ENCODE results near the gene NANP. TPM values are rescaled to one million over a fixed set of nuclear protein-coding genes. Genes with fewer than 3 reads are reported as not detected.

The NANP gene
- total and polyA plus RNA-seq, 2 of the 13 experiments (the other 11 are each of a cell fraction or from before 2014, with no cell fraction given), result 8.9 to 21.5 TPM

DNA sequence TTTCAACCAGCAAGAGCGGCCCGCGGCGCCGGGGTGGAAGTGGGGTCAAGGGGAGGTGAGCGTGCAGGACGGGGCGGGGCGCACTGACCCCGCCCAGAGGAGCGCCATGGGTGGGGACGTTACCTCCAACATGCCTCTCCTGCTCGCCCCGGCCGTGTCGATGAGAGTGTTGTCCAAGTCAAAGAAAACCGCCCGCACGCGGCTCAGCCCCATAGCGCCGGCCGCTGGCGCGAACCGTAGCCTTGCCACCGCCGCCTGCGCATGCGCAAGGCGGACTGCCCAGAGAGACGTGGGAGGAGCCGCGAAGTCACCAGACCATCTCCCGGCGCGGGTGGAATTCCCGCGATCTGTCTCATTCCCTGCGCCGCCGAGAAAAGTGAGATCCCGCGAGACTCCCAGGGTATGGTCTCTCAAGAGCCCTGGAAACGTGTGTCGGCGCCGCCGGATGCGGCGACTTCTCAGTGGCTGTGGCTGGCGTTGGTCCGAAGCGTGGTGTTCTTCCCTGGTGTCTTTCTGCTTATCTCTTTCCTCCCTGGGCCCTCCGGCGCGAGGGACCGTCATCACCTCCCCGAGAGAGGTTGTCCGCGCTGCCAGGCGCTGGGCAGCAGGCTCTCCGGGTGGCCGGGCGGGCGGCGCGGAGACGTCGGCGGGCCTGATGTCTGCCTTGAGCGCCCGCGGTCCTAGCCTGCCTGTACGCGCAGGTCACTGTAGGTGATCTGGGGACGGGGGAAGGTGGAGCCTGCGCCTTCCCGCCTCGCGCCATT is at the start of gene NANP (continued):
- TF ChIP-seq MAZ (IDR thresholded peaks at IDR 0.05; ENCODE audit: borderline replicate concordance, low read depth, low read length), result no peak; the same call in 1 of the 2 replicates
- peak; percentile 62 for TF ChIP-seq MAZ (CRISPR knock-in tag; IDR thresholded peaks at IDR 0.05; ENCODE audit: low read depth)
- TF ChIP-seq TMF1 (CRISPR knock-in tag; IDR thresholded peaks at IDR 0.05; ENCODE audit: low read depth), result peak; percentile 89; the same call in 1 of the 2 replicates
- peak; percentile 99 for TF ChIP-seq EEA1 (CRISPR knock-in tag; IDR thresholded peaks at IDR 0.05; ENCODE audit: borderline replicate concordance)
- peak; percentile 97 for TF ChIP-seq SRSF4 (IDR thresholded peaks at IDR 0.05; ENCODE audit: low read depth, low read length, poor library complexity, severe bottlenecking)
- peak; percentile 11; the same call in 1 of the 2 replicates for TF ChIP-seq NCOR1 (IDR thresholded peaks at IDR 0.05; ENCODE audit: borderline replicate concordance, low read length)
- peak; percentile 97 for TF ChIP-seq SRY (CRISPR knock-in tag; IDR thresholded peaks at IDR 0.05)
- no peak for TF ChIP-seq EZH2 (conservative IDR thresholded peaks at IDR 0.05; ENCODE audit: low read depth, low read length)
- TF ChIP-seq, protein P1, sequence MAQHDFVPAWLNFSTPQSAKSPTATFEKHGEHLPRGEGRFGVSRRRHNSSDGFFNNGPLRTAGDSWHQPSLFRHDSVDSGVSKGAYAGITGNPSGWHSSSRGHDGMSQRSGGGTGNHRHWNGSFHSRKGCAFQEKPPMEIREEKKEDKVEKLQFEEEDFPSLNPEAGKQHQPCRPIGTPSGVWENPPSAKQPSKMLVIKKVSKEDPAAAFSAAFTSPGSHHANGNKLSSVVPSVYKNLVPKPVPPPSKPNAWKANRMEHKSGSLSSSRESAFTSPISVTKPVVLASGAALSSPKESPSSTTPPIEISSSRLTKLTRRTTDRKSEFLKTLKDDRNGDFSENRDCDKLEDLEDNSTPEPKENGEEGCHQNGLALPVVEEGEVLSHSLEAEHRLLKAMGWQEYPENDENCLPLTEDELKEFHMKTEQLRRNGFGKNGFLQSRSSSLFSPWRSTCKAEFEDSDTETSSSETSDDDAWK (CRISPR knock-in tag; IDR thresholded peaks at IDR 0.05), result no peak
- TF ChIP-seq, protein P2, sequence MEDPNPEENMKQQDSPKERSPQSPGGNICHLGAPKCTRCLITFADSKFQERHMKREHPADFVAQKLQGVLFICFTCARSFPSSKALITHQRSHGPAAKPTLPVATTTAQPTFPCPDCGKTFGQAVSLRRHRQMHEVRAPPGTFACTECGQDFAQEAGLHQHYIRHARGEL (CRISPR knock-in tag; IDR thresholded peaks at IDR 0.05), result peak; percentile 91; the same call in 1 of the 2 replicates
- peak; percentile 99 for TF ChIP-seq SNAI1 (CRISPR knock-in tag; IDR thresholded peaks at IDR 0.05; ENCODE audit: borderline replicate concordance)
- TF ChIP-seq ZNF558 (CRISPR knock-in tag; IDR thresholded peaks at IDR 0.05; ENCODE audit: borderline replicate concordance), result peak; percentile 99
- TF ChIP-seq ZNF557 (CRISPR knock-in tag; IDR thresholded peaks at IDR 0.05), result peak; percentile 90; the same call in 1 of the 2 replicates
- TF ChIP-seq SALL2 (CRISPR knock-in tag; IDR thresholded peaks at IDR 0.05), result no peak; the same call in 1 of the 2 replicates
- TF ChIP-seq FOXA1 (IDR thresholded peaks at IDR 0.05), result no peak
- peak; percentile 12; the same call in 1 of the 2 replicates for TF ChIP-seq FOXA1 (CRISPR knock-in tag; IDR thresholded peaks at IDR 0.05)
- TF ChIP-seq ZFP90 (CRISPR knock-in tag; IDR thresholded peaks at IDR 0.05; ENCODE audit: borderline replicate concordance), result peak; percentile 74; the same call in 1 of the 2 replicates
- TF ChIP-seq IRF2 (CRISPR knock-in tag; IDR thresholded peaks at IDR 0.05), result peak; percentile 94
- TF ChIP-seq, protein P3, sequence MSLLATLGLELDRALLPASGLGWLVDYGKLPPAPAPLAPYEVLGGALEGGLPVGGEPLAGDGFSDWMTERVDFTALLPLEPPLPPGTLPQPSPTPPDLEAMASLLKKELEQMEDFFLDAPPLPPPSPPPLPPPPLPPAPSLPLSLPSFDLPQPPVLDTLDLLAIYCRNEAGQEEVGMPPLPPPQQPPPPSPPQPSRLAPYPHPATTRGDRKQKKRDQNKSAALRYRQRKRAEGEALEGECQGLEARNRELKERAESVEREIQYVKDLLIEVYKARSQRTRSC (CRISPR knock-in tag; IDR thresholded peaks at IDR 0.05; ENCODE audit: low read depth), result peak; percentile 92; the same call in 1 of the 2 replicates
- peak; percentile 93 for TF ChIP-seq SATB2 (CRISPR knock-in tag; IDR thresholded peaks at IDR 0.05)
- TF ChIP-seq PITX1 (CRISPR knock-in tag; IDR thresholded peaks at IDR 0.05), result peak; percentile 81
- peak; percentile 88 for TF ChIP-seq CREM (IDR thresholded peaks at IDR 0.05)
- peak; percentile 53; the same call in 1 of the 2 replicates for TF ChIP-seq CREM (CRISPR knock-in tag; IDR thresholded peaks at IDR 0.05)
- TF ChIP-seq MAF1 (CRISPR knock-in tag; IDR thresholded peaks at IDR 0.05; ENCODE audit: borderline replicate concordance), result peak; percentile 74; the same call in 1 of the 2 replicates
- TF ChIP-seq, protein P4, sequence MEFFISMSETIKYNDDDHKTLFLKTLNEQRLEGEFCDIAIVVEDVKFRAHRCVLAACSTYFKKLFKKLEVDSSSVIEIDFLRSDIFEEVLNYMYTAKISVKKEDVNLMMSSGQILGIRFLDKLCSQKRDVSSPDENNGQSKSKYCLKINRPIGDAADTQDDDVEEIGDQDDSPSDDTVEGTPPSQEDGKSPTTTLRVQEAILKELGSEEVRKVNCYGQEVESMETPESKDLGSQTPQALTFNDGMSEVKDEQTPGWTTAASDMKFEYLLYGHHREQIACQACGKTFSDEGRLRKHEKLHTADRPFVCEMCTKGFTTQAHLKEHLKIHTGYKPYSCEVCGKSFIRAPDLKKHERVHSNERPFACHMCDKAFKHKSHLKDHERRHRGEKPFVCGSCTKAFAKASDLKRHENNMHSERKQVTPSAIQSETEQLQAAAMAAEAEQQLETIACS (CRISPR knock-in tag; IDR thresholded peaks at IDR 0.05), result peak; percentile 63; the same call in 1 of the 2 replicates
- peak; percentile 99 for TF ChIP-seq IRX3 (CRISPR knock-in tag; IDR thresholded peaks at IDR 0.05; ENCODE audit: borderline replicate concordance, low read depth)

All from HepG2 (cell line).